NCI-H1048 (cell line): ENCODE results near the gene VAV1.
"Not testable (repeated sequence)": the region's sequence is repeated elsewhere in the genome, so short reads cannot be mapped to it uniquely, and the experiment has no call there.

Experiments used
- DNase-seq: peaks from one replicate; lab custom pipeline; 2025; lab: John Stamatoyannopoulos, UW

VAV1 gene

DNA sequence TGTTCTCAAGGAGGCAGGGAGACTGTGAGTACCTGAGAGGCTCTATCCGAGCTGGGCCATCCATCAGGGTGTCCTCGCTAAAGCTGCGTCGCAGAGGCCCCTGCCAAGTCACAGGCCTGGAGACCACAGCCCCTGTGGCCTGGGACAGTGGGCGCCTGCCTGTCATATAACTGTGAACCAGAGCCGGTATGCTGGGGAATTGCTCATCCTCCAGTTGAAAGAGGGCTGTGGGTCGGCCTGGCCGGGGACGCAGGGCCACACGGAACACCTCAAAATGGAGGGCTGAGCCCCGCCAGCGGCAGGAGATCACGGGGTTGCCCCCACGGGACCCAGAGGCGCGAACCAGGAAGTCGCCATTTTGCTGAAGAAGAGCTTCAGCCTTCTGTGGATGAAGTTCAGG, 11.9 kb upstream of the VAV1 start:
- DNase-seq, result no peak

DNA sequence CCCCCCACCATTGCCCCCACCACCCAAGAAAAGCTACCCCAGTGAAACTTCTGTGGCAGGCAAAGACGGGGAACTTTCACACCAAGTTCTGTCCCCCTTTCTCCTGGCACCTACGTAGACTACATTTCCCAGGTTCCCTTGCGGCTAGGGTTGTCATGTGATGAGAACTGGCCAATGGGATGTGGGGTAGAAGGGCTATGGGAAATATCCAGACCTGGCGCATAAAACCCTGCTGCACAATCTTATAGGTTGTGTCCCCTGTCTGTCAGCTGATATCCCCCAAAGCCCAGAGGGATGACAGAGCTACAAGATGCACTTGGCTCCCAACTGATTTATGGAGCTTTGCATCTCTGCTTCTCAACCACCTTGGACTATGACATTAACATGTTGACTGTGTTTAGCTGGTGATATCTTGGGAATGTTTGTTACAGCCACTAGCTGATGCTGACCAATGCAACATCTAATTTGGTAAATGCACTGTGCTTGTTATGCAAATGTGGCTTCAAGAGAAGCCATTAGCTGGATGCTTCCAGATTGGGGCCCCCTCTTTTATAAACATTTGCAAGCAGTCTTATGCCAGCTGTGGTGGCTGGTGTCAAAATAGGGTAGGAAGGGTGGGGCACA, 11.3 kb upstream of the VAV1 start:
- DNase-seq, result no peak

DNA sequence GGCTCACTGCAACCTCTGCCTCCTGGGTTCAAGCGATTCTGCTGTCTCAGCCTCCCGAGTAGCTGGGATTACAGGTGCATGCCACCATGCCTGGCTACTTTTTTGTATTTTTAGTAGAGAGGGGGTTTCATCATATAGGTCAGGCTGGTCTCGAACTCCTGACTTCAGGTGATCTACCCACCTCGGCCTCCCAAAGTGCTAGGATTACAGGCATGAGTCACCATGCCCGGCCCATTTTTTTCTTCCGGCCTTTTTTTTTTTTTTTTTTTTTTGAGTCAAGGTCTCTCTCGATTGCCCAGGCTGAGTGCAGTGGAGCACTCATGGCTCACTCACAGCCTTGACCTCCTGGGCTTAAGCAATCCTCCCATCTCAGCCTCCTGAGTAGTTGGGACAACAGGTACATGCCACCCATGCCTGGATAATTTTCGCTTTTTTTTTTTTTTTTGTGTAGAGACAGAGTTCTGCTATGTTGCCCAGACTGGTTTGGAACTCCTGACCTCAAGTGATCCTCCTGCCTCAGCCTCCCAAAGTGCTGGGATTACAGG, 10.2 kb upstream of the VAV1 start:
- DNase-seq, result not testable (repeated sequence)

DNA sequence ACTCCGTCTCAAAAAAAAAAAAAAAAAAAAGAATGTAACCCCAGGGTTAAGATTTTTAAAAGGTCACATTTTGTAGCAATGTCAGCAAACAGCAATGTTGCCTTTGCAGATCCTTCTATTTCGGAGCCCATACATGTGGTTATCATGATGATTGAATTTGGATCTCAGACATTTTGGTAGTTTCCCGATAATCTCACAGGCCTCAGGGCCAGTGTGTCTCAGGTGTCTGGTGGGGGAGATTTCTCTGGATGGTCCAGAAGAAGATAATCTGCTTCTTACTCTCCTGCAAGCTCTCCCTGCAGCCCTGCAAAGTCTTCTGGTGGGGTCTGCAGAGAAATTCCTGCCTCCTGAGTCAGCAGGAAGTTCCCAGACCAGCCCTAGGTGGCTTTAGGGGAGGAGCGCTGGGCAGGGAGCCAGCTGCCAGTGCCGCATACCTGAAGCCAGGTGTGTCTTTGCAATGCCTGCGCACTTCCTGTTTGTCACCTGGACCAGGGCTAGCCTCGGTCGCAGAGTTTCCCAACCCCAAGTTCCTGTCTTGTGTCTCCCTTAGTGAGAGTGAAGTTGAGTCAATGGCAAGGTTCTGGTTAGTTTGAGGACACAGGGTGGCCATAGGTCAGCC, 6.7 kb upstream of the VAV1 start:
- peak; percentile 62 for DNase-seq

DNA sequence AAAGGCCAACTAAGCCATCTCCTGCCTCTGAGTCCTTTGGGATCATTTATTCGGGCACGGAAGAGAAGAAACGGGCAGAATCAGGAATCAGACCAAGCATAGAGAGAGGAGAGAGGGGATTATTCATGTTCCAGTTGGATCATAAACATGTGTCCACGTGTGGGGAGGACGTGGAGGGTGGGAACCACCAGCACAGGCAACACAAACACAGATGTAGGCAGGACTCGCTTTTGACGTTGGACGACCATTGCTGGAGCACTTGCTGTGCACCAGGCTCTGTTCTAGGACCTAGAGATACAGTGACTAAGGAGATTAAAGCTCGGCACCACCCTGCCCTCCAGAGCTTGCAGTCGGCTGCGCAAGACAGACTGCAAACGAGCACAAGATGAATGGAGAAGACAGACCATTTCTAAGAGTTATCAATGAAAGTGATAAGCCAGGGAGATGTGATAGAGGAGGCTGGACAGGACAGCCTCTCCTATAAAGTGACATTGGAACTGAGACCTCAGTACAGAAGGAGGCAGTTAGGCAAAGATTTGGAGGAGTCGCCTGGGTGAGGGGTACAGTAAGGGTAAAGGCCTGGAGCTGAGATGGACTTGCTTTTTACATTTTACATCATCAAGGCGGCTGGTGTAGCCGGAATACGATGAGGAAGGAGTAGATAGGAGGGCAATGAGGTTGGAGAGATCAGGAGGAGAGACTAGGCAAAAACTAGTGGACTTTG, 6.0 kb upstream of the VAV1 start:
- no peak for DNase-seq

DNA sequence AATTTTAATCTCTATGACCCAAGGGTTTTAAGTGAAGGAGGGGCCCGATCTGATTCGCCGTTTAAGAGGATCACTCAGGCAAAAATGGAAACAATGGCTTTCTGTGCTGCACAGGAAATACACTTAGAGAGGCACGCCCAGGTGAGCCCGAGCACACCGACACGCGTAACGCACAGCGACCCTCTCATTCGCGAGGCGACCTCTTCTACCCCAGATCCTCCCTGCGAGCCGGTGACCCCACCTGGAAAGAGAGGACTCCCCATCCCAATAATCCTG, 5.5 kb upstream of the VAV1 start:
- DNase-seq, result peak; percentile 61

DNA sequence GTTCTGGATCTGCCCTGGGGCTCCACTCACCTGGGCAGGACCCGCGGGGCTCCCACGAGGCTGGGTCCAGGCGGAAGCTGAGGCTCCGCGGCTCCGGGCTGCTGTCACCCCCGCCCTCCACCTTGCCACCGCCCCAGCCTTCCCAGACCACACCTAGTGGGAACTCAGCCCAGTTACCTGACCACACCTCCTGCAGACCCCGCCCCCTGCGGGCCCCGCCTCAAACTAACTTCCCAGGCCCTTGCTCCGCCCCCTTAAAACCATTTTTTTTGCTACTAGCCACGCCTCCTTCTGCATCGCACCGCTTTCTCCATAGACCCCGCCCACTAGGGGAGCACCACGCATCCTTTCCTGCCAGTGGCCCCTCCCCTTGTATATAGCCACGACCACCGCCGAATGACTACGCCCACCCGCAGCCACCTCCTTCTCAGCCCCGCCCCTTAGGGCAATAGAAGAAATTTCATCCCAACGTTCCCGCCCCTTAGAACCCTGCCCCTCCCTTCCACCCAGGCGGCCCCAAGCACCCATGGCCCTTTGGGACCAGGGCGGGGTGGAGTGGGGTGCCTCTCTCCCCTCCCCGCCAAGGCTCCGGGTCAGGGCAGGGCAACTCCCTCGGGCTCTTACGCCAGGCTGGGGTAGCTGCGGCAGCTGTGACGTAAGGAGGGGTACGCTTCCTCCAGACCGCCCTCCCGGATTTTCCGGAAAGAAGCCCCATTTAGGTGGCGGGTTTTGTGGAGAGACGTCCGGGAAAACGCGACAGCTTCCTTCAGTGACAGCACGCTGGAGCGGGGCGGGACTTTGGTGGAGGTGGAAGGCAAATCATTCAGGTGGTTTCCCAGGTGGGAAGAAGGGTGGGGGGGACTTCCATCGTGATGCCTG, 4.9 kb upstream of the VAV1 start, which contains the start of gene SH2D3A:
Gene SH2D3A, minus strand, starts transcription at position 79 of the 879 bp plus-strand sequence. CDS start 3,687 bp downstream, outside the sequence.
- peak; percentile 85 for DNase-seq

DNA sequence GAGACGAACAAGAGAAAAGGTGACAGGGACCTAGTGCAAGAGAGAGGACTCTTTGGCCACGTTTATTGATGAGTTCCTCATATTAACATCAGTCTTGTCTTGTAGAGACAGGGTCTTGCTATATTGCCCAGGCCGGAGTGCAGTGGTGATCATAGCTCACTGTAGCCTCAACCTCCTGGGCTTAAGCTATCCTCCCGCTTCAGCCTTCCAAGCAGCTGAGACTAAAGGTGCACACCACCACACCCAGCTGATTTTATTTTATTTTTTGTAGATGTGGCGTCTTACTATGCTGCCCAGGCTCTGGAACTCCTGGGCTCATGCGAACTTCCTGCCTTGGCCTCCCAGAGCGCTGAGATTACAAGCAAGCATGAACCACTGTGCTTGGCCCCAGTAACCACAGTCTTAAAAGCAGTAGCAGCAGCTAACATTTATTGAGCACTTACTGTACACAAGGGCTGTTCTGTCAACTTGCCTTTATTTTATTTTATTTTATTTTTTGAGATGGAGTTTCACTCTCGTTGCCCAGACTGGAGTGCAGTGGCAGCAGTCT, 4.2 kb upstream of the VAV1 start:
- no peak for DNase-seq

DNA sequence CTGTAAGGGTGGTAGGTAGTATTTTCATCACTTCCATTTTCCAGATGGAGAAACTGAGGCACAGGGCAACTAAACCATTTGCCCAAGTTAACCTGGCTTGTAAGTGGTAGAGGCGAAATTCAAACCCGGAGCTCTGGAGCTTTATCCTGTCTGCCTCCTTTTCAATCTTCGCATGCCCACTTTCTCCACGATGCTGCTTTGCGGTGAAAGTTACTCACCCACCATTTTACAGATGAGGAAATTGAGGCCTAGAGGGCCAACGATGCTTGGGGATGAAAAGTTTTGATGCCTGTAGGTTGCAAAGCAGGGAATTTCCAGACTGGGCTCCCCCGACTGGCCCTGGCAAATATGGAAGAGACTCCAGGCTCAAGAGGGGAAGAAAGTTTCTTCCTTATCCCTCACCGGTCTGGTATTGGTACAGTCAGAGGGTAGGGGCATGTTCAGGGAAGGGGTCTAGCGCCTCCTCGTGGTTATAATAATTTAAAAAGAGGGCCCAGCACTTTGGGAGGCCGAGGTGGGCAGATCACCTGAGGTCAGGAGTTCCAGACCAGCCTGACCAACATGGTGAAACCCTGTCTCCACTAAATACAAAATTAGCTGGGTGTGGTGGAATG, 3.4 kb upstream of the VAV1 start:
- DNase-seq, result no peak

DNA sequence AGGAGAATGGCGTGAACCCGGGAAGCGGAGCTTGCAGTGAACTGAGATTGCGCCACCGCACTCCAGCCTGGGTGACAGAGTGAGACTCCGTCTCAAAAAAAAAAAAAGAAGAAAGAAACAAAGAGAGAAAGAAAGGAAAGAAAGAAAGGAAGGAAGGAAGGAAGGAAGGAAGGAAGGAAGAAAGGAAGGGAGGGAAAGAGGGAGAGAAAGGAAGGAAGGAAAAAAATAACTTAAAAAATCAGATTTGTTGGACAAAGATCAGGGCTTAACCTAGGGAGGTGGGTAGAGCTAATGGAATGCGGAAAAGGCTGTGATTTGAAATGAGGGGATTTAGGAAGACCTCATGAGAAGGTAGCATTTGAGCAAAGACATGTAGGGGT, 870 bp upstream of the VAV1 start:
- DNase-seq, result not testable (repeated sequence)

DNA sequence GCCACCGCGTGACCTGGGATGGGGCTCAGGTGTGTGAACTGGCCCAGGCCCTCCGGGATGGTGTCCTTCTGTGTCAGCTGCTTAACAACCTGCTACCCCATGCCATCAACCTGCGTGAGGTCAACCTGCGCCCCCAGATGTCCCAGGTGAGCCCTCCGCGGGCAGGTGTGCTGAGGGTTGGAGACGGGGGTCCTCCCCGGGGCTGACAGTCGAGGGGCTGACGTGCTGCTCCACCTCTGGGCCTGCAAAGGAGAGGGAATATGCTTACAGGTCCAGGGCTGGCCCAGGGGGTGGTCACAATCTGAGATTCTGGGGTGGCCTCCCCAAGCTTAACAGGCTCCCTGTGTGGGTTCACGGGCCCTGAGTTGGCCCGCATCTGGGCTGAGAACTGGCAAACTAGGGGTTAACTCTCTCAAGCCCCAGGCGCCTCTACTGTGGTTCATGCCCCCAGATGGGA, 386 bp downstream of the VAV1 start:
- DNase-seq, result no peak

DNA sequence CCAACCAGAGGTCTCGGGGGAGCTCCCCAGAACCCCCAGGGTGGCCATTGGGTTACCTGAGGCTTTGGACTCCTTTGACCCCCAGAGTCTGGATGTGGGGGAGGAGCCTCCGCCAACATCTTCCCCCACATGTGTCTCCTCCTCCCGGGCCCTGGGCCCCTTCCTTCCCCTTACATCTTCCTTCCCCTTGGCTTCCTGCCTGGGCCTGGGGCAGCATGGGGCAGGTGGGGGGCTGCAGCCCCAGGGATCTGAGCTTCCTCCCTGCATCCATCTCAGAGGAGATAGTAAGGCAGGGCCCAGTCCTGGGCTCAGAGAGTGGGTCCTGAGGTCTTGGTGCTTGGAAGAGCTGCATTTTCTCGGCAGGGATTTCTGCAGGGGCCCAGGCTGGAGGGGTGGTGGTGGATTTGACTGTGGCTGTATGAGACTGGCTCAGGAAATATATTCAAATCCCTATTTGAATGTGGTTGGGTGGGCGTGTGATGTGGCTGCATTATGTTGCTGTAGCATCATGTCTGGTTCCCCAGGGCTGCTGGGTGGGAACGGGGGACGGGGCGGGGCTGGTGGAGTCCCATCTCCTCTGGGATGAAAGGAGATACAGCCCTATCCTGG, 919 bp downstream of the VAV1 start:
- no peak for DNase-seq

DNA sequence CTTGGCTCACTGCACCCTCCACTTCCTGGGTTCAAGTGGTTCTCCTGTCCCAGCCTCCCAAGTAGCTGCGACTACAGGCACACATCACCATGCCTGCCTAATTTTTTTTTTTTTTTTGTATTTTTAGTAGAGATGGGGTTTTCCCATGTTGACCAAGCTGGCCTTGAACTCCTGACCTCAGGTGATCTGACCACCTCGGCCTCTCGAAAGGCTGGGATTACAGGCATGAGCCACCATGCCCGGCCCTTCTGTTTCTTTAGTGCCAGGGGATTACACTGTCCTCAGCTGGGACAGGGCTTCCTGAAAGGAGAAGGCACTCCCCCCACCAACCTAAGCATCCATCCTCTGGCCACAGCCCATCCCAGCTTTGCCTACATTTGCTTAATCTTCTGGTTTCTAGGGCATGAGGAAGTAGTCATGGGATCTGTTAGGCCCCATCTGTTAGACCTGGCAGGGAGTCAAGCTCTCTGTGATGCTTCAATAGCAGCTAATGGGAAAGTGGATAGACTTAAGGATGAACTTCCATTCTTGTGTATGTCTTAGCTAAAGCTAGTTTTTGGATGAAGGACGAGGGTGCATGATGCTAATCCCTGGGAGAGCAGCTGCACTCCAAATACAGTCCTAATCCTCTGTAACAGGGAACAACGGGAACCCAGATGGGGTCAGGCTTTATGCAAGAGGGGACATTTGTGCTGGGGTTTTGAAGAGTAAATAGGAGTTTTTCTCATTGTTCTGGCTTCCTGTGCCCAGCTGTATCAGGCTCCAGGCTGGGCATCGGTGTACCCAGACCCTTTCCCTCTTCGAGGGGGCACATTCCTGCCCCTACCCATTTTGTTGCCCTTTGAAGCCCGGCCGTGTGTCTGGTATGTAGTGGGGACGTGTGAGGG, 2.6 kb downstream of the VAV1 start:
- peak; percentile 78 for DNase-seq

DNA sequence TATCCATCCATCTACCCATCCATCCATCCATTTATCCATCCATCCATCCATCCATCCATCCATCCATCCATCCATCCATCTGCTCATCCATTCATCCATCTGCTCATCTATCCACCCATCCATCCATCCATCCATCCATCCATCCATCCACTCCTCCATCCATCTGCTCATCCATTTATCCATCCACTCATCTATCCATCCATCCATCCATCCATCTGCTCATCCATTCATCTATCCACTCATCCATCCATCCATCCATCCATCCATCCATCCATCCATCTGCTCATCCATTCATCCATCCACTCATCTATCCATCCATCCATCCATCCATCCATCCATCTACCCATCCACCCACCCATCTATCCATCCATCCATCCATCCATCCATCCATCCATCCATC, 3.5 kb downstream of the VAV1 start:
- DNase-seq, result not testable (repeated sequence)

DNA sequence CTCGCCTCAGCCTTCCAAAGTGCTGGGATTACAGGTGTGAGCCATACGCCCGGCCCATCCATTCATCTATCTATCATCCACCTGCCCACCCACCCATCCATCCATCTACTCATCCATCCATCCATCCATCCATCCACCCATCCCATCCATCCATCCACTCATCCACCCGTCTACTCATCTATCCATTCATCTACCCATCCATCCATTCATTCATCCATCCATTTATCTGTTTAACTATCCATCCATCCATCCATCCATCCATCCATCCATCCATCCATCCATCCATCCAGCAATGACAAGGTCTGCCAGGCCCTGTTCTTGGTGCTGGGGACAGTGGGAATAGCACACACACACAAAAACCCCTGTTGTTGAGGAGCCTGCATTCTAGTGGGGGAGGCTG, 4.5 kb downstream of the VAV1 start:
- DNase-seq, result no peak

DNA sequence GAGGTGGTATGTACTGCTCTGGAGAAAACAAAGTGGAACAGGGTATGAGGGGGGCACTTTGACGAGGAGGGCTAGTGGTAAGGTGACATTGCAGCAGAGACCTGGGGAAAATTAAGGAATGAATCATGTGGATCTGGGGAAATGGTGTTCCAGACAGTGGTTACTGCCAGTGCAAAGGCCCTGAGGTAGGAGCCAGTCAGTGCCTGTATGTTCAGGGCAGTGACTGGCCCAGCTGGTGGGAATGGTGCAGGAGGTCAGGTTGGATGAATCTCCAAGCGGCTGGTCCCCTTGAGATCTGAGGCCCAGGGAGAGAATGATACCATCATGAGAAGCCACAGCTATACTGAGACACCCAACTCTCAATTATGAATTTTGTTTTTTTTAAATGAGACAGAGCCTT, 4.9 kb downstream of the VAV1 start:
- no peak for DNase-seq

DNA sequence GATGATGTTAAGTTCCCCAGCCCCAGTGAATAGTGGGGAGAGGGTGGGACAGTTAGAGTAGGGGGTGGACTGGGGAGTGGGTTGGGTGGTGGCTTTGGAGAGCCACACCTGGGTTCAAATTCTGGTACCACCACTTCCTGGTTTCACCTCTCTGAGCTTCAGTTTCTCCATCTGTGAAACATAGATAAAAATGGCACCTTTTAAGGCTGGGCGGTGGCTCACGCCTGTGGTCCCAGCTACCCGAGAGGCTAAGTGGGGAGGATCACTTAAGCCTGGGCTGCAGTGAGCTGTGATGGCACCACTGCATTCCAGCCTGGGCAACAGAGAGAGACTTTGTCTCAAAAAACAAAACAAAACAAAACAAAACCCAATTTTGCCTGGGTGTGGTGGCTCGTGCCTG, 5.9 kb downstream of the VAV1 start:
- no peak for DNase-seq

DNA sequence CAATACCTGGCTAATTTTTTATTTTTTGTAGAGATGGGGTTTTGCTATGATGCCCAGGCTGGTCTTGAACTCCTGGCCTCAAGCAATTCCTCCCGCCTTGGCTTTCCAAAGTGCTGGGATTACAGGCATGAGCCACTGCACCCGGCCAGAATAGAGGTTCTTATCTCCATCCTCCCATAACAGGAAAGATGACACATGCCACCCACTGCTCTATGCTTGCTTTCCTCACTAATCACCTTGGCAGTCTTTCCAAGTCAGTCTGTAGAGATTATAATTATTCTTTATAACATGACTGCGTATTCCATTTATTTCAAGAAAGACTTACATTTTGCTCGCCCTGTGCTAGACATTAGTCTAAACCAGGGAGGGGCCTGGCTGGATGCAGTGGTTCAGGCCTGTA, 6.7 kb downstream of the VAV1 start:
- DNase-seq, result no peak

DNA sequence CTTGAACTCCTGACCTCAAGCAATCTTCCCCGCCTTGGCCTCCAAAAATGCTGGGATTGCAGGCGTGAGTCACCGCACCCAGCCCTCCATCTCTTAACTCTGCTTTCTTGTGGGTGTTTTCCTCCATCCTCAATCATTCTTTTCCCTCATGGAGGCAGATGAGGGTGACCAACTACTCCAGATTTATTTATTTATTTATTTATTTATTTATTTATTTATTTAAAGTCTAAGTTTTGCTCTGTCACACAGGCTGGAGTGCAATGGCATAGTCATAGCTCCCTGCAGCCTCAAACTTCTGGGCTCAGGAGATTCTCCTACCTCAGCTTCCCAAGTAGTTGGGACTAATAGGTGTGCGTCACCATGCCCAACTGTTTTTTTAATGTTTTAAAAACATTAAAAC, 14.9 kb downstream of the VAV1 start:
- DNase-seq, result no peak

DNA sequence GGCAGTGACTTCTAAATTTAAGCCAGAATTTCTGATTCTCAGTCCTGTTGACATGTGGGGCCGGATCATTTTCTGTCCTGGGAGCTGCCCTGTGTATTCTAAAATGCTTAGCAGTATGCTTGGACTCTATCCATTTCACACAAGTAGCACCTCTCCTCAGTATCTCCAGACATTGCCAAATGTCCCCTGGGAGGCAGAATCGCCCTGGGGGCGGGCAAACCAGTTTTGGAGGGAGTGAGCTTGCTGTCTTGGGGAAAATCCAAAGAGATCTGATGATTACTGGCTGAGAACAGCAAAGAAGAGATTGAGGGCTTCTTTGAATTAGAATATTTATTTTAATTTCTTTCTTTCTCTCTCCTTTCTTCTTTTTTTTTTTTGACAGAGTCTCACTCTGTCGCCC, 16.4 kb downstream of the VAV1 start:
- no peak for DNase-seq
